Activated CD8-positive, alpha-beta memory T cell treated with anti-CD3 and anti-CD28 coated beads, Interleukin-2, amount 50 U/mL, for 1 hour (primary cell): ENCODE measurements around the gene TRIM64C.
"Not testable (repeated sequence)": the region's sequence is repeated elsewhere in the genome, so short reads cannot be mapped to it uniquely, and the experiment has no call there.

Experiments used
- DNase-seq: peaks from one replicate; pipeline ENCODE4 v3.0.0-alpha.2; 2020; ENCODE audit errors: extremely low read depth

Gene TRIM64C

DNA sequence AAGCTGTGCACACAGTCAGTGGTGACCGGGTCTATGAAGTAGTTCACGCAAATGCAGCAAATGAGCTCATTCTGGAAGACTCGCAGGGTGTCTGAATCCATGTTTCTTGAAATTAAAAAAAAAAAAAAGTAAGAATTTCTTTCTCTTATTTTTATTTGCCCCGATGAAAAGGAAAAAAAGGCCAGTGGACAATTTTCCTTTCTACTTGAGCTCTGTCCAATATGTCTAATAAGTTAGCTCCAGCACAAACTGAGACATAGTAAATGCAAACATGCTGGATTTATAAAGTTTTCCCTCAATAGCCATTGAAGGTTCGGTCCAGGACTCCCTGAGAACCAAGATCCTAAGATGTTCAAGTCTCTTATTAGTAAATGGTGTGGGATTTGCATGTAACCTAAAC, at the start of gene TRIM64C:
Gene TRIM64C, minus strand, starts transcription at position 101 of the 400 bp plus-strand sequence. Its CDS starts 0 bp downstream, at position 101.
- not testable (repeated sequence) for DNase-seq

GRCh38 chr11:49102356-49102755, 43.4 kb upstream of the TRIM64C start:
- DNase-seq = not testable (repeated sequence)

DNA sequence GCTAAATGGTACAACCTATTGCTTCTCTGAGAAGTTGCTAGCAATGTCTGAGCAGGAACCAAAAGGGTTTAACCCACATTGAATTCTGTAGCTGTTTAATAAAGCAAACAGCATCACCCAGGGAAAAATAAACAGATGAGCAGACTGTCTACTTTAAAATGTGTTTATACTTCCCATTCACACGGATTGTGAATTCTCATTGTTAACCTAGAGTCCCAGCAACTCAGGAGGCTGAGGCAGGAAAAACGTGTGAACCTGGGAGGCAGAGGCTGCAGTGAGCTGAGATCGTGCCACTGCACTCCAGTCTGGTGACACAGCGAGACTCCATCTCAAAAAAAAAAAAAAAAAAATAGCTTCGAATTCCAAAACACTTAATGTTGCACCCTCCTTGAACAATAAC, 11.0 kb upstream of the TRIM64C start:
- DNase-seq = not testable (repeated sequence)

DNA sequence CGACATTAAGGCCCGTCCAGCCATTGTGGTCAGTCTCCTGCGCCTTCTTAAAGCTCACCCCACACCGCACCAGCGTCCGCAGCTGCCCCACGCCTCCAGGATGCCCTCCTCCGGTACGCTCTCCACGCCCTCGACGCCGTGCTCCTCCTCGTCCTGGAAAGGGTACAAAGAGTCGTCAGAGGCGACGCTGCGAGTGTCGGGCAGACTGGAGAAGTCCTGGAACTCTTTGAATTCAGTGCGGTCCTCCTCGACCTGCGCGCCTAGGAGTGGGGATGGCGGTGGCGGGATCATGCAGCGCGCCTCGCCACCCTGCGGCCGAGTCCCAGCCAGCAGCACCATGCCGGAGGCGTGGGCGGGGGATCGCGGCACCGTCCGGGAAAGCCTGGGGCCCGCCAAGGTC, 9.1 kb downstream of the TRIM64C start:
- DNase-seq = not testable (repeated sequence)

DNA sequence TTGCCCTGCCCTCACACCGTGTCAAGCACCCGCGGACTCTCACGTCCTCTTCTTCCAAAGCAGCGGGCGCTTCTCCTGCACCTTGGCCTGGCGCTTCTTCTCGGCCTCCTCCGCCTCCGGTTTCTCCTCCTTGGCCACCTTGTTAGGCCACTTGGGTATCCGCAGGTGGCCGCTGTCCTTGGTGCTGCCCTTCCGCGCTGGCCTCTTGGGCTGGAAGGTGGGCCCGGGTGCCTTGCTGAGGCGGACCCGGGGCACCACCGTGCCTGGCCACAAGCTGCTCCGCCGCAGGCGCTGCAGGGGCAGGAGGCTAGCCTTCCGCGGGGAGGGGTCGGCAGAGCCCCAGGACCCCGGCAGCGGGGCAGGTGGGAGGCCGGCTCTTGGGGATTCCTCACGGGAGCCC, 10.7 kb downstream of the TRIM64C start:
- not testable (repeated sequence) for DNase-seq

GRCh38 chr11:49028523-49028922, 30.4 kb downstream of the TRIM64C start, which contains the start of gene TRIM49B:
TSS of gene TRIM49B (plus strand) at chr11:49028823. CDS start at chr11:49031600, 2,777 bp downstream.
- DNase-seq = not testable (repeated sequence)
